Non-pigmented ciliary epithelial cell (primary cell): ENCODE data around the gene LKAAEAR1.
A peak's percentile ranks its signal among the peaks of the same experiment; 100 is the strongest.

Experiments
- DNase-seq: peaks from one replicate; pipeline ENCODE4 v3.0.0-alpha.2; 2010; ENCODE audit warnings: low read depth

LKAAEAR1 gene

DNA sequence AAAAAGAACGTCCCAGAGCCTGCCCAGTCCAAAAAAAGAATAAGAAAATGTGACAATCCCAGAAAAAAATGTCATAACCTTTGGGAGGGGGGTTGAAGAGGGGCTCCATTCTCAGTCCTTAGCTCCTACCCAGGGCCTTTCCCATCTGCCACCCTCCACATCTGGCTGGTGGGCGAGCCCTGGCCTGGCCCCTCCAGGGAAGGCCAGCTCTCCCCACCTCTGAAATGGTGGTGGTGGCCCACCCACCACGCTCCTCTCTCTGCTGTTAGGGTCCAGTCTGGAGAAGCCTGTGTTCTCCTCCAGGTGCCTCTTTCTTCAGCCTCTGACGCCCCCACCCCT is 5.3 kb downstream of the LKAAEAR1 start:
- no peak for DNase-seq

DNA sequence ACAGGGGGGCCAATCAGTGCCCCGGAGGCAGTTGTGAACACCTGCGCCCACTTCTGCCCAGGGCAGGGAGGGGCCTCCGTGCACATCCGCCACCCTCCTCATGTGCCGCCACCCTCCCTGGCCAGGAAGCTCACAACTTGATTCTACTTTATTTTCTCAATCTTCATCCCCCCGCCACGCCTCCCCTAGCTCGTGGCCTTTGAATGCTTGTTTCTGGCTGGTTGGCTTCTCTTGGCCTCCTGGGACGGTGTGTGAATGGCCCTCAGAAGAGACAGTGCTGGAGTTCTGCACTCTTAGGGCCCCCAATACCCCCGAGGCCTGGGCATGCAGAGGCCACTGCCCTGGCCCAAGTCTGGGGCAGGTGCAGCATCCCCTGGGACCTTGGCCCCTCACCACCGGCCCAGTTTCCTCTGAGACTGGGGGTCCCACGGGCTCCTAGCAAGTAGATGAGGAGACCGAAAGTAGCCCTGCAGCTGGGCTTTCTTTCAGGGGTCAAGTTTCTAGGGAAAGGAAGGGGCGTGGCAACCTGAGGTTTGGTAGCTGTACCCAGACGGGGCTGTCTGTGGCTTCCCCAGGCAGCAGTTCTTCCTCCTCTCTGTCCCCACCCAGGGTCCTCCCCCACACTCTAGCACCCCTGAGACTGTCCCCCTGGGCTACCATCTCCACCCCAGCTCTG is 6.2 kb downstream of the LKAAEAR1 start:
- DNase-seq = no peak

DNA sequence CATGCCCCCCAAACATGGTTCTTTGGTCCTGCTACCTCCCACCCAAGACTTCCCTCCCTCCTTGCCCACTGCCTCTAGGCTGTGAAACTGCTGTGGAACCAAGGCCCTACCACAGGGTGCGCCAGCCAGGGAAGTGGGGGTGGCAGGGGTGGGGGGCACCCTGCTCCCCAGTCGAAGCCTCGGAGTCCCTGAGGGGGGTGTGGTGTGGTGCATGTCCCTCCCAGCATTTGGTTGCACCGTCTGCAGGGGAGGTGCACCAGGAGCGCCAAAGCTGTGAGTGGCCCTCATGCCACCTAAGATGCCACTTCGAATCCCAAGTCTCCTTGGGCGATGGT is 6.7 kb downstream of the LKAAEAR1 start:
- DNase-seq = no peak

DNA sequence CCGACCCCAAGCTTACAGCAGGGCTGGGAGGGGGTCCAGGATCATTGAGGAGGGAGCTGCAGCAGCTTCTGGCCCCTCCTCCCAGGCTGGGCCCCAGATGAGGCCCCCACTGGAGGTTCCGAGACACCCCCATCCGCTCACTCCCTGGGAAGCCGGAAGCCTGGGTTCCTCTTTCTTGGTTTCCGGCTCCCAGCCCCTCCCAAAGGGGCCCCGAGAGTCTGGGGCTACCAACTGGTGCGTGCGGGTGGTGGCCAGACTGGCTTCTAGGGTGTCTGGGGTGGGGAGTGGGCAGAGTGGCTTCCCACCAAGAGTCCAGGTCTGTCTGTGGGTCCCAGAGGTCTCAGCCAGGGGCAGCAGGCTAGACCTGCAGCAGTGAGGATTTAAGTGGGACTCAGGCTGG is 7.1 kb downstream of the LKAAEAR1 start:
- DNase-seq = no peak

DNA sequence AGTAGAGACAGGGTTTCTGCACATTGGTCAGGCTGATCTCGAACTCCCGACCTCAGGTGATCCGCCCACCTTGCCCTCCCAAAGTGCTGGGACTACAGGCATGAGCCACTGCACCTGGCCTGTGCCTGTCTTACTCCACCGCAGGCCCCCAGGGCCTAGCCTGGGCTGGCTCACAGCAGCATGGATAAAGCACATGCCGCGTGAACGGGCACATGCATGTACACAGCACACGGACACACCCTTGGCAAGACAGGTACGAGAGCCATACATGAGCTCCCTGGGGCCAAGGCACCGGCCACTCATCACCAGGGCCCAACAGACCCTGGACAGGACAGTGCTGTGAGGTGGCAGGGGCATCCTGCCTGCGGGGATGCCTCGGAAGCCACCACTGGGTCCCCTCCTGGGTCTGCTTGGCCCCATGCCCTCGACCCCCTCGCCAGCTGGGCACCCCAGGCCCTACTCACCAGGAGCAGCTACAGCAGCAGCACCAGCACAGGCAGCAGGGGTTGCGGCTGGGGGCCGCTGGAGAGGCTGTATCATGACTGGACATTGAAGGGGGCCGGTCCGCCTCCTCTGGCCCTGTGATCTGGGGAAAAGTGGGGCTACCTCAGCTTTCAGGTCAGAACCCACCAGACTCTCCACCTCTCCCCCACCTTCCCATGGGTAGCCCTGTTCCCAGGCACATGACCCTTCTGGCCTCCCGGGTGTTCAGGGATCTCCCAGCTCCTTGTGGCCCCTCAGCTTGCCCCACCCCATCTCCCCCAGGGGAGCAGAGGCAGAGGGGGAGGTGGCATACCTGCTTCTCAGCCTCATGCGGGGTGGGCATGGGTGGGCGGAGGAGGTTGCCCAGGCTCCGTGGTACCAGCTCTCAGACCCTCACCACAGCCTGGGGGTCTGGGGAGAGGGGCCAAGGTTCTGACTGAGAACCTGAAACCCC is 7.9 kb downstream of the LKAAEAR1 start:
- DNase-seq = no peak

DNA sequence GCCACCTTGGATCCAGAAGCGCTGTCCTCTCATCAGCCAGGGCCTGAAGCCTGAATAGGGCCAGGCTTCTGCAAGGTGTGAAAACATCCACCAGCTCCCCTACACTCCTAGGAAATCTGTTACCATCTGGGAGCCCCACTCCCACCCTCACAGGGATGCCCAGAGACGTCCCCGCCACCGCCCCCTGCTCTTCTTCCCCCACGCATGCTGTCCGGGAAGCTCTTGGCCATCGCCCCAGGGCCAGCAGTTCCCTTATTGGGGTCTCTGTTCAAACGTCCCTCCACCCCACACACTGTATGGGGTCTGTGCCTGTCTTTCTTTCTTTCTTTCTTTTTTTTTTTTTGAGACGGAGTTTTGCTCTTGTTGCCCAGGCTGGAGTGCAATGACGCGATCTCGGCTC is 8.6 kb downstream of the LKAAEAR1 start:
- no peak for DNase-seq

DNA sequence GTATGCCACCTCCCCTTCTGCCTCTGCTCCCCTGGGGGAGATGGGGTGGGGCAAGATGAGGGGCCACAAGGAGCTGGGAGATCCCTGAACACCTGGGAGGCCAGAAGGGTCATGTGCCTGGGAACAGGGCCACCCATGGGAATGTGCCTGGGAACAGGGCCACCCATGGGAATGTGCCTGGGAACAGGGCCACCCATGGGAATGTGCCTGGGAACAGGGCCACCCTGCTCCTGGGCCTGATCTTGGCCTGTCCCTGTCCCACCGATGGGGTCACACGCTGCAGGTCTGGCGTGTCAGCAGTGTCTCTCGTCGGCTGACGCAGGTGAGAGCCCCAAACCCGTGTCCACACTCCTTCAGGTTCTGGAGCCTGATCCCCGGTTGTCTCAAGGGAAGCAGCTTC is 9.2 kb downstream of the LKAAEAR1 start:
- no peak for DNase-seq

DNA sequence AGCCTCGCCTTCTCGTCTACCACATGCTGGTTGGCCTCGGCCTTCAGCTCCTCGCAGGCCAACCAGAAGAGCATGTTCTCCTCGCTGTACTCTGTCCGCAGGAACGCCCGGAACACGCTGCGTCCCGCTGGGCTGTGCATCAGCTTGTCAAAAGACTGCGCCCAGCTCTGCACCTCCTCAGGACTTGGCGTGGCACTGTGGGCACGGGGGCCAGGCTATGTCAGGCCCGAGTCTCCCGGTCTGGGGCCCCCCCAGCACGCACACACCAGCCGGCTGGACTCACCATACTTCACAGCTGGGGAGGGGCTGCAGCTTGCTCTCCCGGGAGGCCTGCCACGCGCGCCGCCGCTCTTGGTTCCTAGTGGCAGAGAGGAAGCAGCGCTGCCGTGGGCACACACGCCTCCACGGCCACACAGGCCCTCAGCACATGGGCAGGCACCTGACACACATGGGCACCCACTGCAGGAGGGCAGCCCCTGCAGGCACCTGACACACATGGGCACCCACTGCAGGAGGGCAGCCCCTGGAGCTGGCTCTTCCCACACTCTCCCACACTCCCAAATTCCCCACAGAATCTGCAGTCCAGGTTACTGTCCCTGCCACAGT is 9.9 kb downstream of the LKAAEAR1 start:
- DNase-seq = no peak

DNA sequence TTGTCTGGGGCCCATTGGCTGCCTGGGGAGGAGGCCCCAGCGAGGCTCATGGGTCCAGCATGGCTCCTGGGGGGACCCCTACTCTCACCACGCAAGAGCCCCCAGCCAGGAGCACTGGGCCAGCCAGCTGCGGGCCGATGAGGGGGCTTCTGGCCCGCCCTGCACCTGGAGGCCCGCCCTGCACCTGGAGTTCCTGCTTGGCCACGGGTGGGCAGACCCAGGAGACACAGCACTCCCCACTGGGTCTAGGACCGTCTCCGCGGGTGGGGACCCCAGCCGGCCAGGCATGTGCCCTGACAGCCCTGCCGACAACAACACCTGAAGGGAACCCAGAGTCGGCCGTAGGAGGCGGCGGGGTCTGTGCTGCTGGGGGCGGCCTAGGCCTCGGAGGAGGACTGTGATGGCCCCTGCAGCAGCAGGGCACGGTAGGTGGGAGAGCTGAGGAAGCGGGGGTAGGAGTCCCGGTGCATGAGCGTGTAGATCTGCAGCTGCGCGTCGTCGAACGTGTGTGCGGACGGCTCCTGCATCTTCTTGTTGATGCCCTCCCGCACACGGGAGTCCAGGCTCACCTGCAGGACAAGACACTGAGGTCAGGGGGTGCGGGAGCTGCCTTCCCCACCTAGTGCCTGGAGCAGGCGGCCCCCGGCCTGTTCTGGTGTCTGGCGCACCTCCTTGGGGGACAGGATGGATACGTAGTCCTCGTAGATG is 10.6 kb downstream of the LKAAEAR1 start:
- DNase-seq = no peak

DNA sequence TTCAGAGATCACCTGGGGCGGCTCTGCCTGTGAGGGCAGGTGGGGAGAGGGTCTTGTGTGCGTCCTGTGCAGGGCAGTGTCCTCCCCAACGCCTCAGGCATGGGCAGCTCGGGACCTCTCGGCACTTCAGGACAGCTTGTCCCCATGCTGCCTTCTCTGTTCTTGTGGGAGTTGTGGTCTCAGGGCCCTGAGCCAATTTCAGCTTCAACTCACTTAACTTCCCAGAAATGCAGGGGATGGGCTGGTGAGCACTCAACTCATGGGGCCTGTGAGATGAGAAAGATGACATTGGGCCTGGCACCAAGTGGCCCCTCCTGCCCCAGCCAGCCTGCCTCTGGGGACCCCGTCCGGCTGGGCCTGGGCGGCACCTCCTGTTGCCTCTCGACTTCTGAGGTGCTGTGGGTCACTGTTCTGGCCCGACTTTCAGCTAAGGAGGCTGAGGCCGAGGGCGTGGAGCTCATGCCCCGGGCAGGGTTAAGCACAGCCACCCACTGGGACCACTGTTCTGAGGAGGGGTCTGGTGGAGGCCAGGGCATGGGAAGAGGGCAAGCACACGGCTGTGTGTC is 11.6 kb downstream of the LKAAEAR1 start:
- DNase-seq = no peak

DNA sequence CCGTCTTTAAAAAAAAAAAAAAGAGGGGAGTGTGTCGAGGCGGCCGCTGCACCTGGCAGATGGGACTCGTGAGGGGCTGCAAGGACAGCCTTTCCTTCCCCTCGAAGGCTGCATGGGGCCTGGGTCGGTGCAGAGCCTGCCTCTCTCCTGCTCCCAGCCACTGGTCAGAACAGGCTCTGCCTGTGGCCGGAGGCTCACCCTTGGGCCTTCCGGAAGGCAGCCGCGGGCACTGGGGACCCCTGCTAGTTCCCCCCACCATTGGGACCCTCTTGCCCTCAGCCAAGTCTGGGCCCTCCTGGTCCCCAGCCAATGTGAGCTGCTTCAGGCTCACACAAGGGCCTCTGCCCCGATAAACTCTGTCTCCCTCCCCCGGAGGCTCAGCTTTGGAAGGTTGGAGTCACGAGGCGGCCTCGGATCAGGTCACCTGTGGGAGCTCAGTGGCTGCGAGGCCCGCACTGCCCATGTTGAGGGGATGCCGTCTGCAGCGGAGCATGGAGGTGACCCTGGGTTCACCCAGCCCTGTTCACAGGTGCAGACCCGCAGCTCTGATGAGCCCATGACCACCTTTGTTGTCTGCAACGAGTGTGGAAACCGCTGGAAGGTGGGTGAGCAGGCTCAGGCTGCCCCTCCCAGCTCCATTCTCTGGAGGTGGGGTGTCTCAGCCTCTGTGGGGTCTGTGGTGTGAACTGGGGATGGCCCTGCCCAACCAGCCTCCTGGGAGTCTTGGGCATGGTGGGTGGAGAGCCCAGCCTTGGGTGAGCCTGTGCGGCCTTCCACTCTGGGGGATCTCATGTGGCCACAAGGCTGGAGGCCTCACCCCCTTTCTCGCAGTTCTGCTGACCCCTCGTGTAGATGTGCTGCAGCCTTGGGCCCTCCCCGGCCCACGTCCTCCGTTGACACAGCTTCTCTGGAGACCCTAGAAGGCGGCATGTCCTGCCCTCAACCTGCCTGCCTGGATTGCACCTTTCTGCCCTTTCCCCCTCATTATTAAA is 12.6 kb downstream of the LKAAEAR1 start:
- DNase-seq = no peak

DNA sequence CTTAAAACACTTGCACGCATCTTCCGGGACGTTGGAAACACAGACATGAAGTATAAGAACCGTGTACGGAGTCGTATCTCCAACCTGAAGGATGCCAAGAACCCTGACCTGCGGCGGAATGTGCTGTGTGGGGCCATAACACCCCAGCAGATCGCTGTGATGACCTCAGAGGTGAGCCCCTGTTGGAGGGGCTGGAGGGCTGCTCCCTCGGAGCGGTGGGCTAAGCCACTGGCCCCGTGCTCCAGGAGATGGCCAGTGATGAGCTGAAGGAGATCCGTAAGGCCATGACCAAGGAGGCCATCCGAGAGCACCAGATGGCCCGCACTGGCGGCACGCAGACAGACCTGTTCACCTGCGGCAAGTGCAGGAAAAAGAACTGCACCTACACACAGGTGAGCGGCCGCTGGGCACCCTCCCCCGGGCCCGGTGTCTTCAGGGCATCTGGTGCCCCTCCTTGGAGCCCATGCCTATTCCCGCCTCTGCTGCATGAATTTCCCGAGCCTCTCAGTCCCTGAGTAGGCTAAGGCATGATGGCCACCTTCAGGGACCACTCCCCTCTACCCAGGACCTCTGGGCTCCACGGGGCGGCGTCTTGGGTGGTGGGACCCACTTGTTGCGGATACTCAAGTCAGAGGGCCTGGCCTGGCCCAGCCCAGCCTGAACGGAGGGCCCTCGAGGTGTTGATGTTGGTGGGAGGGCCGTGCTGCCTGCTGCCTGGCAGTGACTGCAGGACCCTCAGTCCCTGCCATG is 13.8 kb downstream of the LKAAEAR1 start:
- no peak for DNase-seq

DNA sequence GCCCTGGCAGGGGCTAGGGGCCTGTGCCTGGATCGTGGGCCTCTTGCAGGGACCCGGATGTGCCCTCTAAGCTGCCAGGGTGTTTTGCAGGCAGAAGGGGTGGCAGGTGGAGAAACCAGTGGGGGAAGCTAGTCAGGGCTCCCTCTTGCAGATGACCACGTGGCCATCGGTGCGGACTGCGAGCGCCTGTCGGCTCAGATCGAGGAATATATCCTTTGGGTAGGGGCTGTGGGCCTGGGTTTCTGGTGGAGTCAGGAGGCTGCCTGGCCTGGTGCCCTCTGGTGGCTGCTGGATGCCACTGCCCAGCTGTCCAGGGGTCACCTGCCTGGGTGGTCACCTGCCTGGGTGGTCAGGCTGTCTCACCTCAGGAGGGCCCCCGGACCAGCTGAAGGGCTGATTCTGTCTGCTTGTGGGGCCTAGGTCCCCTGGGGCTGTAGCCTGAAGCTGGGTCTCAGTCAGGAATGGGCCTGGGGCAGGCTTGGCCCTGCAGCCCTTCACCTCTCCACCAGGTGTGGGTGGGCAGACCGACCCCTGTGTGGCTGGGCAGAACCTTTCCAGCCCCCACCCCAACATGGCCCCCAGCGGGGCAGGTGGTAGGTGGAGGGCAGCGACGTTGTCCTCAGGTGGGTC is 14.5 kb downstream of the LKAAEAR1 start:
- no peak for DNase-seq

DNA sequence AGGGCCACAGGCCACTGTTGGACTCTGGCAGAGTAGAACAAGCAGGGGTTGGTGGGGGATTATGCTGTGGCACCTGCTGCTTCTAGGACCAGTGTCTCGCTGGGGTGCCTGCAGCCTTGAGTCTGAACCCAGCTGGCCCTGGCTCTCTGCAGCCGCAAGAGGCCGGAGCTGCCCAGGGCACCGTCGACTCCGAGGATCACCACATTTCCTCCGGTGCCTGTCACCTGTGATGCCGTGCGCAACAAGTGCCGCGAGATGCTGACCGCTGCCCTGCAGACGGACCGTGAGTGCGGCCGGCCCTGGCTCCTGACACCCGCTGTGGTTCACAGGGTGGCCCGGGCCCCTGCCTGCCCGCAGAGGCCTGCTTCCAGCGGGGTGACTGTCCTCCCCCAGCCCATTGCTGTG is 15.0 kb downstream of the LKAAEAR1 start:
- DNase-seq = no peak

DNA sequence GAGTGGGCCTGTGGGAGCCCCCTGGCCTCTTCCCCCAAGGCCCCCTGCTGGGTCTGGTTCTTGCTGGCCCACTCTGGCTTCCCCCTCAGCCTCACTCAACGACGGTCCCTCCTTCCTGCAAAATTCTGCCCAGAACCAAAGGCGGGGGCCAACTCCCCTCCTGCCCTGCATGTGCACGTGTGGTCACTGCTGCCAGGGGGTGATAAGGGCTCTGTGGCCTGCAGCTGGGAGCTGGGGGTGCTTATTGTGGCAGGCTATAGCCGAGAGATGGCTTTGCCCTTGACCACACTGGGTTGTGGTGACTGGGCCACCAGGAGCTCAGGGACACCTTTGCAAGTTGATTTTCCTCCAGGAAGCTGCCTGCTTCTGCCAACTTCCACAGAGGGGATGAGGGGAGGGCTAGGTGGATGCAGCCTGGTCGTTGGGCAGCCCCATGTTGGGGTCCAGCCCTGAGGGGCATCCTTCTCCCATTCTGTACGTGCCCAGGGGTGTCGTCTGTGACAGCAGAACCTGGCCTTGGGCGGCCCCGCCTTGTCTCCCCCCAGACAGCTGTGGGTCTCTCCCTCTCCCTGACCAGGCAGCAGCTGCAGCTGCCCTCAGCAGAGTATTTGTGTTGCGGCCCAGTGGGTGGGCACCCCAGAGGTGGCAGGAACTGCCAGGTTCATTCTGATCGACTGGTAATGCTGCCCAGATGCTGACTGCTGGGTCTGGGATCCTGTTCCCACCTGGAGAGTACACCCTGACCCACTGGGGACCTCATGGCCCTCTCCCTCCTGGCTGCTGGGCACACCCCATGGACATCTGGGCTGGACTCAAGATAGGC is 15.6 kb downstream of the LKAAEAR1 start:
- DNase-seq = no peak

DNA sequence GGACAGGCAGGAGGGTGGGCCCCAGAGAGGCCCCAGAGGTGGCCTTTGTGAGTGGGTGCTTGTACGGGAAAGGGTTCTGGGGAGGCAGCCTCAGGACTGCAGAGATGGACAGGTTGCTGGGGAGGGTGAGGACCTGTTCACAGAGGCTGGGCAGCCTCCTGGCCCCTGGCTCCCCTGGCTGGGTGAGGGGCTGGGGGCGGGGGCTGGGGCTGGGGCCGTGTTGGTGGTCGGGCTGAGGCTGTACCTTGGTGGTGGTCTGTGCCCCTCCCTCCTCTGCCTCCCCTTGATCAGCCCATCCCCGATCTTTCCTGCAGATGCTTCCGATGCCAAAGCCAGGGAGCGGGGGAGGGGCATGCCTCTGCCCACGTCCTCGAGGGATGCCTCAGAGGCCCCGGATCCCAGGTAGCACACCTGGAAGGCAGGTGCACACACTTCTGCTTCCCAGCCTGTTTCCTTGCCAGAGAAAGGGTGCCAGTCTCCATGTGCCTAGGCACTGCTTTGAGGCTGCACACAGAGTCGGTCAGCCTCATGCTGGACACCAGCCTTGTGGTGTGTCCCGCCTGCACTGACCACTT is 16.4 kb downstream of the LKAAEAR1 start:
- DNase-seq = no peak

DNA sequence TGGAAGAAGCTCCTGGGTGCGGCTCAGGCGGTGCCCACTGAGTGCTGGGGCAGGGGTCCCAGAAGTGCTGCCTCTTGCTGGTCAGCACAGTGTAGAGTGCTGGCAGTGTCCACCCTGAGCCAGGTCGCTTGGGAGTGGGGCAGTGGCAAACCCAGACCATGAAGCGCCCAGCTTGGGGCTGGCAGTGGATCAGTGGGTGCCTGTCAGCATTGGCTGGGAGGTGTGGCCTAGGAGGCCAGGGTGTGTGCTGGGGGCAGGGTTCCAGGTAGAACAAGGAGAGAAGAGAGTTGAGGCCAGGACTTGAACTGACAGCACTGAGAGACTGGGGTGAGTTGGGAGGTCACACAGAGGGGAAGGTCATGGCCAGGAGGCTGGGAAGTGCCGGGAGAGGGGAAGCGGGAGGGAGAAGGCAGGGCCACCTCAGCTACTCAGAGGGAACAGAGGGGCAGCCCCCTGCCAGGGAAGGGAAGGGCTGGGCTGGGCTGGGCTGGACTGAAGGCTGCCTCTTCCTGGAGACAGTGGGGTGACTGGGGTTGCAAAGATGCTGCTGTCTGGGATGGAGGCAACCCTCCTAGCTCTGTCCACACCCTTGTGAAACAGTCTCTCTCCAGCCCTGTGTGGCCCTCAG is 17.1 kb downstream of the LKAAEAR1 start:
- no peak for DNase-seq

DNA sequence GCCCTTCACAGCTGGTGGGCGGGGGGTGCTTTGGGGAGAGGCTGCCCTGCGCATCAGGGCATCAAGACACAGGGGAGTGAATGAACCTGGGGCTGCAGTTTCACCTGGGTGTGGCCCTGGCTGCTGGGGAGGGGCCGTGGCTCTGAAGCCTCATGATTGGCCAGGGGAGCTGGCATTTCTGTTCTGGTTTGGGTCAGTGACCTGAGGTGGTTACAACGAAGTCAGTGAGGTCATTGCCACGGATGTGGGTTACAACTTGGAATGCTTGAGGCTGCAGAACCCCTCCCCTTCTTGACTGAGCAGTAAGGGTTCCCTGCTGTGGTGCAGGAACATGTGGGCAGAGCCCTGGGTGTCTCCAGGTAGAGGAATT is 18.2 kb downstream of the LKAAEAR1 start:
- peak; percentile 52 for DNase-seq
